Measurements from ENCODE around the gene LILRB2.

- TF ChIP-seq CTCF (IDR thresholded peaks at IDR 0.05) (no peak), POLR2A (IDR thresholded peaks at IDR 0.05) (no peak), EP300 (IDR thresholded peaks at IDR 0.05) (no peak)
Observed at GRCh38 chr19:54262066-54262465, 18.8 kb downstream of the LILRB2 start.

All from stomach (tissue), 4 donors.